NCI-H2029 (cell line): ENCODE data around the gene TLE3.

Experiments used
- DNase-seq: peaks from one replicate; lab custom pipeline; 2025; lab: John Stamatoyannopoulos, UW

TLE3 gene

DNA sequence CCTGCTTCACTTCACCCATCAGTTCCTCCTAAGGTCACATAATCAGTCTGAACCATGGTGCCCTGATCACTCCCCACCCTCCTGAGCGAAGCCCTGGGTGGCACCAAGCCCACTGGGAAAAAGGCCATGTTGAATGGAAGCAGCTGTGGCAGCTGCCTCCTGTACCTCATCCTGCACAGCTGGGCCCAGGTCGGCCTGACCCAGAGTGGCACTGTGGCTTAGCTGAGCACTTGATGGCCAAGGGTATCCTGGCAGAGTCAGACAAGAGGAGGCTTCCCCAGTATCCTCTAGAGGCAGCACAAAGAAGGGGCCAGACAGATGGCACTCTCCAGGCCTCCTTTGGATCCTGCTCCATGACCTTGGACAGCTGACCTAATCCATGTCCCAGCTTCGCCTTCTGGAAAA lies 68.4 kb downstream of the TLE3 start:
- peak; percentile 32 for DNase-seq

DNA sequence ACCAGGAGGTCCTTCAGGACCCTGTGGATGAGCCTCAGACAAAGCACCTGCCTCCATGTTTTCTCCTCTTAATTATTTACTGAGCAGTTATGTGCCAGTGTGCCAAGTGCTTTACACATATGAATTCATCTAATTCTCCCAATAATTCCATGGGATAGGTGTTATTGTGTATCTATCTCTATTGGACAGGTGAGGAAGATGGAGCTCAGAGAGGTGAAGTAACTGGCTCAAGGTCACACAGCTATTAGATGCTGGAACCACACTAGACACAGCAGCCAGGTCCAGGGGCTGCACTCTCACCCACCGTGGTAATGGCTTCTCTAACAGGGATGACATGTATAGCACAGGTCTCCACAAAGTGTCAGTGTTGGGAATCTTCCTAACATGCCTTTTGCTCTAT lies 70.2 kb downstream of the TLE3 start:
- DNase-seq = no peak

- DNase-seq = no peak
Observed at GRCh38 chr15:70026991-70027390, 70.7 kb downstream of the TLE3 start.

GRCh38 chr15:70025413-70026296 lies 72.1 kb downstream of the TLE3 start:
- no peak for DNase-seq

GRCh38 chr15:70024521-70024920 lies 73.2 kb downstream of the TLE3 start:
- no peak for DNase-seq

GRCh38 chr15:70023769-70024491 lies 73.8 kb downstream of the TLE3 start:
- peak; percentile 9 for DNase-seq

GRCh38 chr15:70023064-70023768 lies 74.5 kb downstream of the TLE3 start:
- DNase-seq = peak; percentile 76

DNA sequence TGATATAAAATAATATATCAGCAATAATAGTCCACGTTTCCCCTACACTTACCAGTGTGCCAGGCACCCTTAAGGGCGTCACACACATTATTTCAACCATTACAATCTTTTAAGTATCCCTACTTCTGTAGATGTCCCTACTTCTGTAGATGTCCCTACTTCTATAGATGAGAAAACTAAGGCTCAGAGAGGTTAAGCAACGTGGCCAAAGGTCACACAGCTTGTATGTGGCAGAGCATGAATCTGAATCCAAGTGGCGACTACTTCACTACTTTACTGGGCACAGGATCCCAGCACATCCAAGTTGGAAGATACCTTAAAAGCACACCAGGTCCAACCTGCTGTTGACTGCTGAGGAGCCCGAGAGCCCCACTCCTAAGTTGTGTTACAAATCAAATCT lies 77.5 kb downstream of the TLE3 start:
- no peak for DNase-seq

DNA sequence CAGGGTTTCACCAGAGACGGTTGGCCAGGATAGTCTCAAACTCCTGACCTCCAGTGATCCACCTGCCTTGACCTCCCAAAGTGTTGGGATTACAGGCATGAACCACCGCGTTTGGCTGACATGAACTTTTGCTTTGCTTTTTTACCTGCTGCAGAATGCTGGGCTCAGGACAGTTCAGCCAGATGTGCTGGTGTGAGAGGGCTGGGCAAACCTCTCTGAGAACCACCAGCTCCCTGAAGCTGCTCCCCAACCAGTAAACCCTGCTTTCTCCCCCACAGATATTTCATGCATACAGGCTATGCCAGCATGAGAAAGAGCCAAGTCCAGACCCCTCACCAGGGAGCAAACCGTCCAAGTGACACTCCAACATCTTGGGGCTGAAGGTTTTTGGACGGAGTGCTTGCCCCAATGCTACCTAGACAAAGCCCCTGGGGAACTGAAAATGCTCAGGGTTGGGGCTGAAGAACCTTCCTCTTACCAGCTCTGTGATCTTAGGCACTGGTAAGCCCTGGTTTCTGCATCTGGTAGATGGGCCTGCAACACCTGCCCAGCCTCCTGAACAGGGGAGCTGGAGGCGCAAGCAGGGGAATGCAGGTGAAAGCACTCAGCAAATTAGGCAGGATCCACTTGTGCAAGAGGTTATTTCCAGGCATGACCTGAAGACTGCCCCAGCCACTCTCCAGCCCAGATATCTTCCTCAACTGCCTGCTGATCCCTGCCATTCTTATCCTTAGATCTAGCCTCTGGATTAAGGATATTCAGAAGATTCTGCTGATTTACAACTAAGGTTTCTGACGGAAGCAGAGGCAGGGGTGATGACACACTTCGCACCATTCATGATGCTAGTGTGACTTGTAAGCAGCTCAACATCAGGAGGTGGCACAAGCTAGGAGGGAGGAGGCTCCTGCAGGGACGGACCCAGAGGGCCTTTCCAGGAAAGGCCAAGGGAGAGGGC lies 78.8 kb downstream of the TLE3 start:
- DNase-seq = no peak

GRCh38 chr15:70017801-70018200 lies 79.9 kb downstream of the TLE3 start:
- DNase-seq = no peak

DNA sequence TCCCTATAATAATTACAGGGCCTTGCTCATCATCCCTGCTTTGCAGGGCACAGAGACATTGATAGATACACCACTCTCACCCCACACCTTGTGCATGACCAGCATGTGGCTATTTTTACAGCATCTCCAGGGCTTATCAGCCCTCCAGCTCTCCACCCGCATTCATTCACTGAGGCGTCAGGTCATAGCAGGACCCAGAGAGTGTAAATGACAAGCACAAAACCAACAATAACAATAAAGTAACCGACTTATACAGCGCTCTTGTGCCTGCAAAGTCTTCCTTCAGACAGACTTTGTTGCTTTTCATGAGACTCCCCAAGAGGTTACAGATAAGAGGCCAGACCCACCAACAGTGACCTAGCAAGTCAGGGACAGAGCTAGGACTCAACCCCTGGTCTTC lies 80.7 kb downstream of the TLE3 start:
- DNase-seq = no peak

- DNase-seq = no peak
Observed at GRCh38 chr15:70016511-70016994, 81.2 kb downstream of the TLE3 start.

DNA sequence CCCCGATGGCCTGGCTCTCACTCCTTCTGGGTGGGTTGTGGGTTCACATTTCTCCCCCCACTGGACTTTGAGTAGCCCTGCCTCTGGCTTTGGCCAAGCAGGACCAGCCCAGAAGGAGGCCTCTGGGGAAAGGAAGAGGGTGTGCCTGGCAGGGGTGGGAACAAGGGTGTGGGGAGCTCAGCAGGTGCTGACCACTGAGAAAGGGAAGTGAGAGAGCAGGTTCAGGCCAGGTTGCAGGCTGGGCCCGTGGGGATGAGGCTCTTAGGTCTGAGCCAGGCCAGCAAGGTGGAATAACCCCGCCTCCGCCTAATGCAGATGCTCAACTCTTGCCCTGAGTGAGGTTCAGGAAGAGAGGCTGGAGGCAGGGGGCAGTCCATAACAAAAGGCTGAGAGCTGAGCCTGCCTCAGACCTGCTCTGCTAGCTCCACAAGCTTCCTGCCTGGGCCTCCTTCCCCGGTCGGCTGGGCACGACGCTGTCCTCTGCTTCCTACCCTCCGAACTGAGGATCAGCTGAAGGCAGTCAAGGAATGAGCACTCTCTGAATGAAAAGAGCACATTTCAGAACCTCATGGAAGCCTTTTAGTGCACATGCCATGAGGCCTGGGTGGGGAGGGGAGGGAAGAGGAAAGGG lies 82.7 kb downstream of the TLE3 start:
- no peak for DNase-seq

DNA sequence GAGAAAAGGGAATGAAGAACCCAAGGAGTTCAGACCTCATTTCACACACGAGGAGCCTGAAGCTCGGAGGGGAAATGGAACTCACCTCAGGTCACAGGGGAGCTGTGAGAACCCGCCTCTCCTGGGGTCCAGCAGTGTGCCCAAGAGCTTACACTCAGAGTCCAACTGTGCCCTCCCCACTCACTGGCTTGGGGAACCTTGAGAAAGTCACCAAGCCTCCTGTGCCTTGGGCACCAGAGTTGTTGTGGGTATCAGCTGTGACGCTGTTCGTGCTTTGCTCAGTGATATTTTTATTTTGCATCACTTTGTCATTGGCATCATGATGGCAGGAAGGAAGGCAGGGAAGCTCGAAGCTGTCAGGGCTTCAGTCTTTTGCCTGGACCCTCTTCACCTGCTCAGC lies 83.4 kb downstream of the TLE3 start:
- DNase-seq = no peak

- DNase-seq = no peak
Observed at GRCh38 chr15:70013656-70014313, 83.9 kb downstream of the TLE3 start.

DNA sequence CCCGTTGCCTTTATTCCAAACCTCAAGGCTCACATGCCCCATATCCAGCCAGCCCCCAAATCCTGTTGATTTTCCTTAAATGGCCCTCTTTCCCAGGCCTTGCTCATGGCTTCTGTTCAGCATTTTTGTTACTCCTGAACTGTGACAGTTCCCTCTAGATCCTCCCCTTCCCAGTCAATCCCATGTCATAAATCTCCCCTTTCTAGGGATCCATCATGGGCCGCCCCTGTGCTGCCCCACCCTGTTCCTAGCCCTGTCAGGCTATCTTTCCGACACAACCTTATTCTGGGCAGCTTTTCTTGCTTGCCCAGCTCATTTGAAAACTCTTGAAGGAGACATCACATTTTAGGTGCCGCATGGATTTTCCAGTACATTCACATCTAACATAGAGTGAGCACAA lies 84.8 kb downstream of the TLE3 start:
- DNase-seq = no peak

DNA sequence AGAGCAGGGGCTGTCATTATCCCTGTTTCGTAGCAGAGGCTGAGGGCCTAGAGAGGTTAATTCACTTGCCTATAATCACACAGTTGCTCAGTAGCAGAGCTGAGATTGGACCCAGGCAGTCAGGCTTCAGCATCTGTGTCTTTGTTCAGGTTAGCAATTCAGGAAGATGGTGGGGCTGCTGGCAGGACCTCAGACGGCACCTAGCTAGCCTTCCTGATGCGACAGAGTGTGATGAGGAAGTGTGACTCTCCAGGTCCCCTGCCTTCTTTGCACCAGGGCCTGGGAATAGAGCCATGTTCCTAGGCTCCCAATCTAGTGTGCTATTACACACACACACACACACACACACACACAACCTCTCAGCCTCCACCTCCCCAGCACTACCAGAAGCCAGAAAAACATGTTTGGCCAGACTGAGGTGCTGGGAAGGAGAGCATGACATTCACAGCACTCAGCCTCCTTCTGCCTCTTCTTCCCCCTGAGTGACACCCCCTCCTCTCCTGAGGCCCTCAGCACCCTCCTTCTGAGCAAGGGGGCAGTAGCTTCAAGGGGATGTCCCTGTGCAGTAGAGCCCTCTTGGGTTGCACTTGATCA lies 88.9 kb downstream of the TLE3 start:
- DNase-seq = no peak

GRCh38 chr15:70006259-70007147 lies 91.2 kb downstream of the TLE3 start:
- DNase-seq = no peak

- no peak for DNase-seq
Observed at GRCh38 chr15:70004826-70005225, 92.9 kb downstream of the TLE3 start.
